HCT116 (cell line): Measurements from ENCODE around the gene HIVEP2. TPM values are rescaled to one million over a fixed set of nuclear protein-coding genes. Genes with fewer than 3 reads are reported as not detected.

Experiments used
- ATAC-seq: fragments of 200-7000 bp; cut with Tn5 transposase; 2 replicates; pipeline ENCODE4 v1.9.1; 2020; ENCODE audit warnings: mild to moderate bottlenecking, moderate library complexity
- BruUV-seq: library from RNA; stranded (reverse); fragments of 400-500 nt; replicated peaks from 2 replicates; lab custom pipeline; 2021; lab: Mats Ljungman, UMichigan
- CTCF ChIA-PET: fragments of 300-600 bp; sonication (Branson Sonifier 250); formaldehyde crosslinking; loops from one replicate; lab custom pipeline; 2021; ENCODE audit warnings: antibody characterized with exemption; lab: Charles Lee
- POLR2A ChIA-PET: fragments of 300-600, 350-600 bp; sonication (Branson Sonifier 250); formaldehyde crosslinking; loops from one replicate; lab custom pipeline; 2021; ENCODE audit warnings: antibody characterized with exemption; lab: Charles Lee
- RAD21 ChIA-PET, 2 experiments: fragments of 300-600 bp; sonication (Branson Sonifier 250); formaldehyde crosslinking; loops; one replicate each; lab custom pipeline; 2023; ENCODE audit warnings: low total read pairs in 2 of 2; ENCODE audit not compliant: uncharacterized antibody in 2 of 2, unreplicated experiment in 2 of 2, low non-redundant PET in 1 of 2; lab: Charles Lee
- DNase-seq: peaks from one replicate; pipeline ENCODE4 v3.0.0-alpha.2; 2010; ENCODE audit warnings: low read depth, low spot score
- H2AFZ ChIP-seq: fragments of 200-600 bp; shearing (Covaris generic), sonication (generic); 2 replicates; pipeline ENCODE4 v1.6.1; 2017; ENCODE audit warnings: low read depth, mixed run types, mixed read lengths, antibody characterized with exemption, low read length; ENCODE audit not compliant: poor library complexity, severe bottlenecking
- H3K27ac ChIP-seq: 2 replicates; pipeline ENCODE4 v1.5.1; 2012; ENCODE audit warnings: low read depth, low read length
- H3K27me3 ChIP-seq: fragments of 200-600 bp; sonication (generic); 2 replicates; pipeline ENCODE4 v1.6.1; 2016; ENCODE audit warnings: mixed run types, low read length, mixed read lengths; ENCODE audit not compliant: insufficient read depth
- H3K36me3 ChIP-seq, 2 experiments: fragments of 200-500 bp in 1 of 2; fragments of 200-600 bp in 1 of 2; sonication (Bioruptor generic) in 1 of 2; sonication (generic) in 1 of 2; 2 replicates each; pipeline versions ENCODE4 v1.5.1 to v1.6.1; 2014 to 2016; ENCODE audit warnings: low read length in 2 of 2, inconsistent platforms in 1 of 2, mixed read lengths in 1 of 2, mixed run types in 1 of 2; ENCODE audit not compliant: insufficient read depth in 2 of 2, control insufficient read depth in 1 of 2
- H3K4me1 ChIP-seq, 2 experiments: fragments of 200-600 bp in 1 of 2; sonication (generic) in 1 of 2; 2 replicates each; pipeline versions ENCODE4 v1.5.1 to v1.6.1; 2012 to 2017; ENCODE audit warnings: low read length in 2 of 2, inconsistent platforms in 1 of 2, mild to moderate bottlenecking in 1 of 2, mixed read lengths in 1 of 2, mixed run types in 1 of 2, moderate library complexity in 1 of 2; ENCODE audit not compliant: insufficient read depth in 2 of 2, control insufficient read depth in 1 of 2
- H3K4me2 ChIP-seq: fragments of 200-600 bp; sonication (generic); 2 replicates; pipeline ENCODE4 v1.6.1; 2017; ENCODE audit warnings: mixed run types, low read length, mixed read lengths
- H3K4me3 ChIP-seq, 2 experiments: fragments of 200-600 bp in 1 of 2; sonication (generic) in 1 of 2; replicated peaks in 1 of 2; 2 replicates each; pipeline ENCODE4 v1.5.1; 2011 to 2016; ENCODE audit warnings: low read length in 2 of 2, control low read depth in 1 of 2, low read depth in 1 of 2, mild to moderate bottlenecking in 1 of 2, mixed read lengths in 1 of 2, mixed run types in 1 of 2
- H3K79me2 ChIP-seq: fragments of 200-600 bp; sonication (generic); 2 replicates; pipeline ENCODE4 v1.6.1; 2017; ENCODE audit warnings: mild to moderate bottlenecking, mixed run types, low read length, moderate library complexity, mixed read lengths; ENCODE audit not compliant: insufficient read depth
- H3K9ac ChIP-seq: fragments of 200-600 bp; sonication (generic); 2 replicates; pipeline ENCODE4 v1.6.1; 2016; ENCODE audit warnings: low read length, mixed read lengths
- H3K9me2 ChIP-seq: fragments of 200-600 bp; sonication (generic), shearing (Covaris generic); 2 replicates; pipeline ENCODE4 v1.6.1; 2017; ENCODE audit warnings: mixed run types, mild to moderate bottlenecking, moderate library complexity; ENCODE audit not compliant: insufficient read depth
- H3K9me3 ChIP-seq, 2 experiments: fragments of 200-500 bp in 1 of 2; fragments of 200-600 bp in 1 of 2; sonication (Bioruptor generic) in 1 of 2; sonication (generic) in 1 of 2; 2 replicates each; pipeline ENCODE4 v1.6.1; 2014 to 2017; ENCODE audit warnings: low read length in 2 of 2, mixed read lengths in 2 of 2, inconsistent platforms in 1 of 2, low read depth in 1 of 2, mild to moderate bottlenecking in 1 of 2, mixed run types in 1 of 2, moderate library complexity in 1 of 2; ENCODE audit not compliant: control insufficient read depth in 1 of 2, insufficient read depth in 1 of 2
- H4K20me1 ChIP-seq: fragments of 200-600 bp; sonication (generic), shearing (Covaris generic); 2 replicates; pipeline ENCODE4 v1.6.1; 2017; ENCODE audit warnings: mixed run types, mild to moderate bottlenecking, moderate library complexity; ENCODE audit not compliant: insufficient read depth
- CBX3 ChIP-seq: IDR thresholded peaks from 2 replicates; pipeline ENCODE4 v1.6.1; 2012; ENCODE audit warnings: low read depth
- CEBPB ChIP-seq: IDR thresholded peaks from 2 replicates; pipeline ENCODE4 v1.6.1; 2012; ENCODE audit warnings: low read depth
- CTCF ChIP-seq, 3 experiments: fragments of 200-600 bp in 1 of 3; sonication (generic) in 1 of 3; IDR thresholded peaks in 2 of 3; conservative IDR thresholded peaks in 1 of 3; 2 replicates each; pipeline ENCODE4 v1.5.1; 2012 to 2017; ENCODE audit warnings: low read depth in 2 of 3, low read length in 2 of 3, antibody characterized with exemption in 1 of 3, borderline replicate concordance in 1 of 3, control low read depth in 1 of 3, mild to moderate bottlenecking in 1 of 3, mixed read lengths in 1 of 3, mixed run types in 1 of 3, moderate library complexity in 1 of 3; ENCODE audit not compliant: insufficient read depth in 1 of 3
- EZH2 ChIP-seq: fragments of 200-600 bp; sonication (generic); IDR thresholded peaks from 2 replicates; pipeline ENCODE4 v1.6.1; 2017; ENCODE audit warnings: antibody characterized with exemption, mixed run types
- EZH2phosphoT487 ChIP-seq: fragments of 200-600 bp; IDR thresholded peaks from 2 replicates; pipeline ENCODE4 v1.6.1; 2018; ENCODE audit warnings: antibody characterized with exemption, borderline replicate concordance
- FOSL1 ChIP-seq: IDR thresholded peaks from 2 replicates; pipeline ENCODE4 v1.6.1; 2012; ENCODE audit warnings: low read depth
- JUND ChIP-seq: IDR thresholded peaks from 2 replicates; pipeline ENCODE4 v1.6.1; 2012
- POLR2AphosphoS5 ChIP-seq: IDR thresholded peaks from 2 replicates; pipeline ENCODE4 v1.6.1; 2011; ENCODE audit warnings: mild to moderate bottlenecking, low read depth, low read length, moderate library complexity
- RAD21 ChIP-seq: IDR thresholded peaks from 2 replicates; pipeline ENCODE4 v1.6.1; 2012; ENCODE audit warnings: low read depth, mild to moderate bottlenecking
- SIN3A ChIP-seq: IDR thresholded peaks from 2 replicates; pipeline ENCODE4 v1.6.1; 2012; ENCODE audit warnings: low read depth
- SP1 ChIP-seq: IDR thresholded peaks from 2 replicates; pipeline ENCODE4 v1.6.1; 2012; ENCODE audit warnings: low read depth
- SRF ChIP-seq: IDR thresholded peaks from 2 replicates; pipeline ENCODE4 v1.6.1; 2012; ENCODE audit warnings: low read depth
- TCF7L2 ChIP-seq: IDR thresholded peaks from 2 replicates; pipeline ENCODE4 v1.7.0; 2011; ENCODE audit warnings: borderline replicate concordance, inconsistent platforms; ENCODE audit not compliant: insufficient read depth, insufficient read length; ENCODE audit errors: extremely low read depth
- ZNF274 ChIP-seq: fragments of 200-500 bp; sonication (Bioruptor generic); IDR thresholded peaks from 2 replicates; pipeline ENCODE4 v1.6.1; 2014; ENCODE audit warnings: mild to moderate bottlenecking, low read depth, low read length, inconsistent platforms
- intact Hi-C: fragments of 100-400 bp; cut with micrococcal nuclease; formaldehyde crosslinking; loops from 2 replicates; pipeline ENCODE4 v1.10.0; 2022
- total RNA-seq: library from RNA; stranded (reverse); gene quantifications from one replicate; pipeline ENCODE4 v1.2.1, GENCODE V29; 2021; ENCODE audit not compliant: unreplicated experiment
- TF ChIP-seq, protein P1 (sequence below): IDR thresholded peaks from 2 replicates; pipeline ENCODE4 v1.6.1; 2012; ENCODE audit warnings: low read depth
- TF ChIP-seq, protein P2 (sequence below): IDR thresholded peaks from 2 replicates; pipeline ENCODE4 v1.6.1; 2012
- TF ChIP-seq, protein P3 (sequence below): IDR thresholded peaks from 2 replicates; pipeline ENCODE4 v1.6.1; 2012

Gene HIVEP2
- total RNA-seq, 1 experiment from 2014 or later: 8.1 TPM

DNA sequence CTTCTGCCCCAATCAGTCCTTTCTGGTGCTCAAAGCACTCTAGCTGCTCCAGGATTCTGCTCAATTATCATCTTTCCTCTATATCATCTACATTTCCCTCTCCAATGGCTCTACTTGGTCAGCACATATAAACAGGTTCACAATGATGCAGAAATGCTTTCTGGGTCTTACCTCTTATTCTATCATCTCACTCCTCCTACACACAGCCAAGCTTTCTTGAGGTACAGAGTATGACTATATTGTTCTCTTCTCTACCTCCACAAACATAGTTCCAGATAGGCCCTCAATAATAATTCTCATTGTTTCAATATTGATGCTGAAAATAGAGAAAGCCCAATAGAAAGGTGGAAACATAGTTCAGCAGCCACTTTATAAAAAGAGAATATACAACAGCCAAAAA lies 48.2 kb downstream of the HIVEP2 start:
- DNase-seq (no peak), ATAC-seq (no peak)
- no peak overlapping the region for H3K27ac ChIP-seq
- no peaks in the 10 kb centered on the region for H3K79me2 ChIP-seq
- H3K9me3 ChIP-seq: no peaks in the 10 kb centered on the region
- RAD21 ChIA-PET: no interaction called here
- TF ChIP-seq SRF (no peak), EZH2phosphoT487 (no peak), FOSL1 (no peak), EZH2 (no peak), SIN3A (no peak)
- TF ChIP-seq, protein P1, sequence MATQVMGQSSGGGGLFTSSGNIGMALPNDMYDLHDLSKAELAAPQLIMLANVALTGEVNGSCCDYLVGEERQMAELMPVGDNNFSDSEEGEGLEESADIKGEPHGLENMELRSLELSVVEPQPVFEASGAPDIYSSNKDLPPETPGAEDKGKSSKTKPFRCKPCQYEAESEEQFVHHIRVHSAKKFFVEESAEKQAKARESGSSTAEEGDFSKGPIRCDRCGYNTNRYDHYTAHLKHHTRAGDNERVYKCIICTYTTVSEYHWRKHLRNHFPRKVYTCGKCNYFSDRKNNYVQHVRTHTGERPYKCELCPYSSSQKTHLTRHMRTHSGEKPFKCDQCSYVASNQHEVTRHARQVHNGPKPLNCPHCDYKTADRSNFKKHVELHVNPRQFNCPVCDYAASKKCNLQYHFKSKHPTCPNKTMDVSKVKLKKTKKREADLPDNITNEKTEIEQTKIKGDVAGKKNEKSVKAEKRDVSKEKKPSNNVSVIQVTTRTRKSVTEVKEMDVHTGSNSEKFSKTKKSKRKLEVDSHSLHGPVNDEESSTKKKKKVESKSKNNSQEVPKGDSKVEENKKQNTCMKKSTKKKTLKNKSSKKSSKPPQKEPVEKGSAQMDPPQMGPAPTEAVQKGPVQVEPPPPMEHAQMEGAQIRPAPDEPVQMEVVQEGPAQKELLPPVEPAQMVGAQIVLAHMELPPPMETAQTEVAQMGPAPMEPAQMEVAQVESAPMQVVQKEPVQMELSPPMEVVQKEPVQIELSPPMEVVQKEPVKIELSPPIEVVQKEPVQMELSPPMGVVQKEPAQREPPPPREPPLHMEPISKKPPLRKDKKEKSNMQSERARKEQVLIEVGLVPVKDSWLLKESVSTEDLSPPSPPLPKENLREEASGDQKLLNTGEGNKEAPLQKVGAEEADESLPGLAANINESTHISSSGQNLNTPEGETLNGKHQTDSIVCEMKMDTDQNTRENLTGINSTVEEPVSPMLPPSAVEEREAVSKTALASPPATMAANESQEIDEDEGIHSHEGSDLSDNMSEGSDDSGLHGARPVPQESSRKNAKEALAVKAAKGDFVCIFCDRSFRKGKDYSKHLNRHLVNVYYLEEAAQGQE: no peak
- H3K4me1 ChIP-seq: peaks cover 6 to 8% of the 10 kb centered on the region in 2 experiments; a peak in 2 of 4 replicates
- no peaks in the 10 kb centered on the region for H3K27me3 ChIP-seq
- no peak overlapping the region for H3K9ac ChIP-seq
- H3K36me3 ChIP-seq: no peaks in the 10 kb centered on the region
- no TSS peak for BruUV-seq
- H3K4me2 ChIP-seq: no peak overlapping the region
- no peaks in the 10 kb centered on the region for H3K9me2 ChIP-seq
- intact Hi-C loops: no loop called here
- CTCF ChIA-PET: no interaction called here
- POLR2A ChIA-PET: no interaction called here
- H3K4me3 ChIP-seq: no peak overlapping the region
- no peak overlapping the region for H2AFZ ChIP-seq
- no peaks in the 10 kb centered on the region for H4K20me1 ChIP-seq

GRCh38 chr6:142893088-142893487 lies 51.9 kb downstream of the HIVEP2 start:
- Histone ChIP-seq H3K27ac (no peak overlapping the region), H3K9me2 (no peaks in the 10 kb centered on the region)
- ATAC-seq: no peak
- TF ChIP-seq JUND: no peak
- TF ChIP-seq TCF7L2: no peak
- no peak for TF ChIP-seq CBX3
- no peak for TF ChIP-seq SIN3A
- TF ChIP-seq ZNF274: no peak
- TF ChIP-seq POLR2AphosphoS5: no peak
- no peak for TF ChIP-seq RAD21
- TF ChIP-seq, protein P2, sequence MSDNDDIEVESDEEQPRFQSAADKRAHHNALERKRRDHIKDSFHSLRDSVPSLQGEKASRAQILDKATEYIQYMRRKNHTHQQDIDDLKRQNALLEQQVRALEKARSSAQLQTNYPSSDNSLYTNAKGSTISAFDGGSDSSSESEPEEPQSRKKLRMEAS: no peak
- TF ChIP-seq, protein P3, sequence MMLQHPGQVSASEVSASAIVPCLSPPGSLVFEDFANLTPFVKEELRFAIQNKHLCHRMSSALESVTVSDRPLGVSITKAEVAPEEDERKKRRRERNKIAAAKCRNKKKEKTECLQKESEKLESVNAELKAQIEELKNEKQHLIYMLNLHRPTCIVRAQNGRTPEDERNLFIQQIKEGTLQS: no peak
- no peak for TF ChIP-seq FOSL1
- TF ChIP-seq SRF: no peak
- no peak for TF ChIP-seq CTCF (IDR thresholded peaks at IDR 0.05 in 2 of 3, conservative IDR thresholded peaks at IDR 0.05 in 1 of 3; ENCODE audit: borderline replicate concordance in 1 of 3, insufficient read depth in 1 of 3, low read depth in 2 of 3, low read length in 2 of 3)
- no peak for TF ChIP-seq CEBPB
- no peak for TF ChIP-seq SP1

More at GRCh38 chr6:142893088-142893487, 51.9 kb downstream of the HIVEP2 start:
- Histone ChIP-seq H4K20me1 (no peaks in the 10 kb centered on the region), H3K27me3 (no peaks in the 10 kb centered on the region), H3K4me2 (no peak overlapping the region), H3K9me3 (no peaks in the 10 kb centered on the region), H2AFZ (no peak overlapping the region), H3K4me3 (no peak overlapping the region), H3K9ac (no peak overlapping the region), H3K36me3 (no peaks in the 10 kb centered on the region), H3K4me1 (peaks cover 6 to 8% of the 10 kb centered on the region in 2 experiments; a peak in 2 of 4 replicates), H3K79me2 (no peaks in the 10 kb centered on the region)
- BruUV-seq: no TSS peak
- CTCF ChIA-PET: no interaction called here
- POLR2A ChIA-PET: no interaction called here
- RAD21 ChIA-PET: no interaction called here
- intact Hi-C loops: no loop called here
- DNase-seq: no peak
